K562 (cell line): ENCODE data around the gene FKBP8. TPM values are rescaled to one million over a fixed set of nuclear protein-coding genes. Genes with fewer than 3 reads are reported as not detected.

Experiments
- ATAC-seq: fragments of 200-7000 bp; cut with Tn5 transposase; 3 replicates; pipeline ENCODE4 v1.9.1; 2020; ENCODE audit warnings: moderate library complexity
- BruUV-seq: library from RNA; stranded (reverse); fragments of 400-500 nt; replicated peaks from 2 replicates; lab custom pipeline; 2021; lab: Mats Ljungman, UMichigan
- CTCF ChIA-PET: fragments of 300-600 bp; formaldehyde crosslinking; extraction: SDS; loops from one replicate; lab custom pipeline; 2021; ENCODE audit warnings: low intra/inter-chr PET ratio; lab: Yijun Ruan, JAX
- POLR2A ChIA-PET: fragments of 300-600, 350-650 bp; sonication (Branson Sonifier 250); formaldehyde crosslinking; extraction: SDS; loops from one replicate; lab custom pipeline; 2021; ENCODE audit warnings: antibody characterized with exemption, inconsistent platforms; lab: Yijun Ruan, JAX
- DNase-seq, 4 experiments: peaks; one replicate each; pipeline versions ENCODE4 v3.0.0 to v3.0.0-alpha.2; 2011 to 2018; ENCODE audit warnings: low spot score in 3 of 4, mixed read lengths in 3 of 4; ENCODE audit errors: extremely low read depth in 1 of 4
- FAIRE-seq: peaks from 2 replicates; lab custom pipeline; 2011; peaks lifted over from hg19 to GRCh38; lab: Jason Lieb, UNC
- H2AFZ ChIP-seq: 2 replicates; pipeline ENCODE4 v1.6.0; 2011; ENCODE audit warnings: low read depth, low read length, control low read depth, inconsistent platforms
- H3K27ac ChIP-seq: fragments of 200-600 bp; 3 replicates; pipeline ENCODE4 v1.8.0; 2011; ENCODE audit warnings: low read depth, mild to moderate bottlenecking, control low read depth, inconsistent platforms, low read length, moderate library complexity, mixed read lengths; ENCODE audit errors: extremely low read depth
- H3K27me3 ChIP-seq, 2 experiments: fragments of 300-600 bp in 1 of 2; 2 replicates in 1 of 2; 3 replicates in 1 of 2; pipeline versions ENCODE4 v1.6.0 to v1.8.0; 2011; ENCODE audit warnings: inconsistent platforms in 2 of 2, low read length in 2 of 2, mild to moderate bottlenecking in 1 of 2, mixed read lengths in 1 of 2, moderate library complexity in 1 of 2; ENCODE audit not compliant: control insufficient read depth in 2 of 2, insufficient read depth in 2 of 2
- H3K36me3 ChIP-seq: fragments of 300-600 bp; 3 replicates; pipeline ENCODE4 v1.8.0; 2011; ENCODE audit warnings: mild to moderate bottlenecking, low read length, inconsistent platforms; ENCODE audit not compliant: control insufficient read depth, insufficient read depth
- H3K4me1 ChIP-seq, 2 experiments: fragments of 200-600 bp in 1 of 2; replicated peaks in 1 of 2; 2 replicates in 1 of 2; 3 replicates in 1 of 2; pipeline versions ENCODE4 v1.5.1 to v1.8.0; 2011; ENCODE audit warnings: inconsistent platforms in 2 of 2, low read length in 2 of 2, mild to moderate bottlenecking in 1 of 2, mixed read lengths in 1 of 2, moderate library complexity in 1 of 2; ENCODE audit not compliant: control insufficient read depth in 2 of 2, insufficient read depth in 2 of 2
- H3K4me2 ChIP-seq: 2 replicates; pipeline ENCODE4 v1.6.1; 2011; ENCODE audit warnings: low read length, control low read depth, inconsistent platforms, mixed read lengths; ENCODE audit not compliant: insufficient read depth
- H3K4me3 ChIP-seq: fragments of 200-600 bp; sonication (generic), shearing (Covaris generic); 2 replicates; pipeline ENCODE4 v1.5.1; 2016; ENCODE audit warnings: control low read depth, inconsistent platforms
- H3K79me2 ChIP-seq: fragments of 200-600 bp; 3 replicates; pipeline ENCODE4 v1.8.0; 2011; ENCODE audit warnings: low read length, inconsistent platforms; ENCODE audit not compliant: control insufficient read depth, insufficient read depth
- H3K9ac ChIP-seq, 2 experiments: 2 replicates each; pipeline versions ENCODE4 v1.6.0 to v1.6.1; 2011; ENCODE audit warnings: low read depth in 2 of 2, low read length in 2 of 2, control low read depth in 1 of 2, inconsistent platforms in 1 of 2, mild to moderate bottlenecking in 1 of 2, mixed read lengths in 1 of 2; ENCODE audit not compliant: insufficient read depth in 1 of 2
- H3K9me1 ChIP-seq: one replicate; pipeline ENCODE4 v1.6.0; 2011; ENCODE audit warnings: inconsistent platforms, mild to moderate bottlenecking, low read length, moderate library complexity; ENCODE audit not compliant: control insufficient read depth, insufficient read depth
- H3K9me3 ChIP-seq: replicated peaks from 2 replicates; pipeline ENCODE4 v1.5.1; 2011; ENCODE audit warnings: low read depth, low read length, inconsistent platforms; ENCODE audit not compliant: control insufficient read depth, insufficient read depth
- H4K20me1 ChIP-seq: replicated peaks from 2 replicates; pipeline ENCODE4 v1.6.1; 2011; ENCODE audit warnings: low read length, inconsistent platforms, mixed read lengths; ENCODE audit not compliant: control insufficient read depth, insufficient read depth
- AFF1 ChIP-seq, 2 experiments: fragments of 450-650 bp; IDR thresholded peaks; 2 replicates each; pipeline ENCODE4 v1.6.1; 2018; ENCODE audit warnings: mild to moderate bottlenecking in 2 of 2, low read depth in 1 of 2; ENCODE audit not compliant: partially characterized antibody in 2 of 2
- BACH1 ChIP-seq: fragments of 200-800 bp; sonication (Bioruptor generic); IDR thresholded peaks from 2 replicates; pipeline ENCODE4 v1.6.1; 2016; ENCODE audit warnings: missing genetic modification characterization, missing compliant biosample characterization
- HIVEP1 ChIP-seq: fragments of 250-450 bp; sonication (Bioruptor Pico); IDR thresholded peaks from 2 replicates; pipeline ENCODE4 v1.4.0; 2020; ENCODE audit warnings: mild to moderate bottlenecking
- ILK ChIP-seq: fragments of 450-650 bp; IDR thresholded peaks from 2 replicates; pipeline ENCODE4 v1.6.1; 2016; ENCODE audit warnings: missing genetic modification characterization, low read depth, mild to moderate bottlenecking, missing compliant biosample characterization, moderate library complexity, borderline replicate concordance
- MIER1 ChIP-seq: fragments of 450-650 bp; IDR thresholded peaks from 2 replicates; pipeline ENCODE4 v1.6.1; 2016; ENCODE audit warnings: antibody characterized with exemption, mild to moderate bottlenecking, low read depth
- MYBL2 ChIP-seq, 2 experiments: fragments of 450-650 bp in 1 of 2; sonication (generic) in 1 of 2; formaldehyde crosslinking in 1 of 2; IDR thresholded peaks; 2 replicates each; pipeline versions ENCODE4 v1.6.1 to v1.8.1; 2017 to 2022; ENCODE audit warnings: borderline replicate concordance in 1 of 2, inconsistent platforms in 1 of 2, low read depth in 1 of 2, mild to moderate bottlenecking in 1 of 2, missing genetic modification reagents in 1 of 2, moderate library complexity in 1 of 2
- NONO ChIP-seq, 2 experiments: fragments of 200-400 bp in 1 of 2; fragments of 450-650 bp in 1 of 2; formaldehyde crosslinking in 1 of 2; IDR thresholded peaks; 2 replicates each; pipeline ENCODE4 v1.6.1; 2017; ENCODE audit warnings: low read depth in 2 of 2, mild to moderate bottlenecking in 2 of 2, moderate library complexity in 2 of 2, low read length in 1 of 2
- OTX1 ChIP-seq: fragments of 450-650 bp; formaldehyde crosslinking; IDR thresholded peaks from 2 replicates; pipeline ENCODE4 v1.4.0; 2022; ENCODE audit warnings: mild to moderate bottlenecking
- POLR3A ChIP-seq: IDR thresholded peaks from 2 replicates; pipeline ENCODE4 v1.6.1; 2011; ENCODE audit warnings: borderline replicate concordance, mild to moderate bottlenecking, moderate library complexity; ENCODE audit not compliant: insufficient read length, insufficient read depth; ENCODE audit errors: extremely low read depth
- PTBP1 ChIP-seq: fragments of 200-400 bp; formaldehyde crosslinking; IDR thresholded peaks from 2 replicates; pipeline ENCODE4 v1.6.1; 2017; ENCODE audit warnings: low read depth, low read length
- RFX5 ChIP-seq: IDR thresholded peaks from 2 replicates; pipeline ENCODE4 v1.6.1; 2011; ENCODE audit warnings: low read depth, mild to moderate bottlenecking, improper control_type of control experiment, low read length
- TEAD1 ChIP-seq, 2 experiments: fragments of 450-650 bp in 1 of 2; sonication (generic) in 1 of 2; formaldehyde crosslinking; IDR thresholded peaks; 2 replicates each; pipeline versions ENCODE4 v1.4.0 to v1.8.0; 2020 to 2022; ENCODE audit warnings: mild to moderate bottlenecking in 2 of 2, missing genetic modification reagents in 1 of 2
- TFAM ChIP-seq: fragments of 250-450 bp; sonication (Bioruptor Pico); conservative IDR thresholded peaks from 2 replicates; pipeline ENCODE4 v1.5.0; 2021; ENCODE audit warnings: mild to moderate bottlenecking, moderate library complexity
- U2AF1 ChIP-seq: fragments of 200-400 bp; formaldehyde crosslinking; optimal IDR thresholded peaks from 2 replicates; pipeline ENCODE3; 2017; ENCODE audit warnings: mild to moderate bottlenecking, low read depth, low read length, moderate library complexity
- ZNF143 ChIP-seq: sonication (generic); formaldehyde crosslinking; IDR thresholded peaks from 2 replicates; pipeline ENCODE4 v1.9.0; 2022; ENCODE audit warnings: mild to moderate bottlenecking, missing genetic modification reagents
- ZNF785 ChIP-seq: fragments of 250-450 bp; sonication (Bioruptor Pico); IDR thresholded peaks from 2 replicates; pipeline ENCODE4 v1.4.0; 2020; ENCODE audit warnings: mild to moderate bottlenecking
- WGBS: fragments of 100-300 bp; shearing (Covaris generic); methylation state at CpG from one replicate; pipeline ENCODE4 v1.1.6; 2016; ENCODE audit warnings: low coverage, mixed read lengths; ENCODE audit not compliant: insufficient coverage; ENCODE audit errors: missing lambda C conversion rate; 5-methylcytosine and 5-hydroxymethylcytosine counted together
- in situ Hi-C: fragments of 300-500 bp; cut with MboI; formaldehyde crosslinking; loops from 4 replicates; pipeline ENCODE4 v1.15.0; 2018; ENCODE audit warnings: inconsistent platforms, mixed read lengths
- intact Hi-C: fragments of 100-400 bp; cut with micrococcal nuclease; formaldehyde crosslinking; loops from 2 replicates; pipeline ENCODE4 v1.14.2; 2022
- polyA plus RNA-seq, 8 experiments: library from polyadenylated mRNA; depleted of rRNA in 4 of 8; stranded (reverse) in 5 of 8; unstranded in 3 of 8; fragments of >200 nt; fragmentation: Nextera tagmentation in 2 of 8; fragmentation: Illumina TruSeq in 1 of 8; extraction: Ambion mirVana in 2 of 8; extraction: Trizol in 1 of 8; gene quantifications; 2 replicates each; pipeline versions ENCODE4 v1.2.1 to v1.2.3, GENCODE V29; 2011 to 2014; ENCODE audit warnings: inconsistent platforms in 1 of 8, missing spikeins in 1 of 8
- total RNA-seq, 7 experiments: library from RNA; depleted of rRNA in 6 of 7; stranded (reverse); fragments of >200 nt in 6 of 7; fragmentation: Illumina TruSeq in 2 of 7; extraction: Trizol in 2 of 7; gene quantifications; 2 replicates each; pipeline versions ENCODE4 v1.2.1 to v1.2.3, GENCODE V29; 2011 to 2021; ENCODE audit warnings: low replicate concordance in 1 of 7

Gene FKBP8
- total and polyA plus RNA-seq, 9 of the 15 experiments (the other 6 are each of a cell fraction or from before 2014, with no cell fraction given) = 0.46 to 236 (median 104) TPM

GRCh38 chr19:18491995-18492953, 51.1 kb downstream of the FKBP8 start:
- Histone ChIP-seq H2AFZ (no peak overlapping the region), H3K27ac (no peak overlapping the region), H3K4me3 (no peak overlapping the region), H3K4me2 (no peak overlapping the region), H3K4me1 (peaks cover 21 to 65% of the 10 kb centered on the region in 2 experiments; a peak in 4 of 5 replicates), H3K9me1 (peaks cover 9% of the 10 kb centered on the region), H3K79me2 (peaks cover 89% of the 10 kb centered on the region), H3K27me3 (no peaks in the 10 kb centered on the region), H3K9me3 (no peaks in the 10 kb centered on the region), H4K20me1 (peaks cover 72% of the 10 kb centered on the region), H3K9ac (peak overlapping the region in 1 of 2 experiments; percentile 41; a peak in 1 of 4 replicates), H3K36me3 (no peaks in the 10 kb centered on the region)
- no peak for DNase-seq
- intact Hi-C loops = no loop called here
- FAIRE-seq = peak; percentile 66
- in situ Hi-C loops = no loop called here
- no TSS peak for BruUV-seq
- POLR2A ChIA-PET = interaction anchor here (0.5 to 2.6 kb wide), 7 partner anchors 10 to 97 kb away, joined by 3 to 13 read pairs (median 4); partner anchors contain the start of gene UBA52
- 61% methylated on average over 15 of the region's 15 CpGs for WGBS
- CTCF ChIA-PET = no interaction called here
- no peak for ATAC-seq
- TF ChIP-seq OTX1 (CRISPR knock-in tag) = no peak
- no peak for TF ChIP-seq BACH1 (tag)
- no peak for TF ChIP-seq AFF1 (IDR thresholded peaks at IDR 0.05; ENCODE audit: low read depth in 1 of 2, partially characterized antibody in 2 of 2)
- no peak for TF ChIP-seq HIVEP1 (CRISPR knock-in tag)
- no peak for TF ChIP-seq RFX5
- no peak for TF ChIP-seq NONO (IDR thresholded peaks at IDR 0.05; ENCODE audit: low read depth in 2 of 2, low read length in 1 of 2)
- TF ChIP-seq MYBL2 (IDR thresholded peaks at IDR 0.05; ENCODE audit: low read depth) = no peak
- TF ChIP-seq MYBL2 (CRISPR knock-in tag; IDR thresholded peaks at IDR 0.05; ENCODE audit: borderline replicate concordance) = no peak
- TF ChIP-seq ZNF143 (CRISPR knock-in tag) = no peak
- TF ChIP-seq TEAD1 (CRISPR knock-in tag; IDR thresholded peaks at IDR 0.05) = no peak
- no peak for TF ChIP-seq U2AF1
- no peak for TF ChIP-seq MIER1
- TF ChIP-seq POLR3A = no peak
- no peak for TF ChIP-seq TFAM
- no peak for TF ChIP-seq ILK
- no peak for TF ChIP-seq ZNF785 (CRISPR knock-in tag)
- TF ChIP-seq PTBP1 = no peak
